Measurements from ENCODE around the gene ATOH8. TPM values are rescaled to one million over a fixed set of nuclear protein-coding genes. Genes with fewer than 3 reads are reported as not detected.

ATOH8 gene
- polyA plus RNA-seq, 1 donor (not counting 4 experiments of a cell fraction or from before 2014, with no cell fraction given) = not detected

- no peaks in the 10 kb centered on the region for H3K79me2 ChIP-seq (ENCODE audit: control insufficient read depth, insufficient read depth, low read length)
- DNase-seq (ENCODE audit: low read depth, low spot score) (no peak), FAIRE-seq (no peak)
- H3K9ac ChIP-seq (ENCODE audit: control insufficient read depth, extremely low read depth, insufficient read depth, low read length) = no peak overlapping the region
- no peaks in the 10 kb centered on the region for H3K9me3 ChIP-seq (ENCODE audit: control insufficient read depth, low read depth, low read length)
- no peaks in the 10 kb centered on the region for H3K36me3 ChIP-seq (ENCODE audit: control insufficient read depth in 2 of 2, extremely low read depth in 1 of 2, insufficient read depth in 2 of 2, low read length in 2 of 2)
- H3K27me3 ChIP-seq (ENCODE audit: control insufficient read depth, extremely low read depth, insufficient read depth, low read length) = peaks cover 9% of the 10 kb centered on the region
- no peak overlapping the region for H3K27ac ChIP-seq (ENCODE audit: control insufficient read depth, insufficient read depth, low read length)
- dilution Hi-C loops (cut with MboI; ENCODE audit: extremely low pct_ligation_motif_present, low sequenced_read_pairs) = loop anchor here (25.0 kb wide), 1 partner anchor 88 kb away; no protein-coding TSS in a partner anchor
- no peak overlapping the region for H3K4me3 ChIP-seq (ENCODE audit: control insufficient read depth in 2 of 3, extremely low read depth in 1 of 3, insufficient read depth in 2 of 3, low read depth in 1 of 3, low read length in 3 of 3)
- H3K4me1 ChIP-seq (ENCODE audit: control insufficient read depth, extremely low read depth, insufficient read depth, low read length) = peaks cover 6% of the 10 kb centered on the region
- TF ChIP-seq, protein P1, sequence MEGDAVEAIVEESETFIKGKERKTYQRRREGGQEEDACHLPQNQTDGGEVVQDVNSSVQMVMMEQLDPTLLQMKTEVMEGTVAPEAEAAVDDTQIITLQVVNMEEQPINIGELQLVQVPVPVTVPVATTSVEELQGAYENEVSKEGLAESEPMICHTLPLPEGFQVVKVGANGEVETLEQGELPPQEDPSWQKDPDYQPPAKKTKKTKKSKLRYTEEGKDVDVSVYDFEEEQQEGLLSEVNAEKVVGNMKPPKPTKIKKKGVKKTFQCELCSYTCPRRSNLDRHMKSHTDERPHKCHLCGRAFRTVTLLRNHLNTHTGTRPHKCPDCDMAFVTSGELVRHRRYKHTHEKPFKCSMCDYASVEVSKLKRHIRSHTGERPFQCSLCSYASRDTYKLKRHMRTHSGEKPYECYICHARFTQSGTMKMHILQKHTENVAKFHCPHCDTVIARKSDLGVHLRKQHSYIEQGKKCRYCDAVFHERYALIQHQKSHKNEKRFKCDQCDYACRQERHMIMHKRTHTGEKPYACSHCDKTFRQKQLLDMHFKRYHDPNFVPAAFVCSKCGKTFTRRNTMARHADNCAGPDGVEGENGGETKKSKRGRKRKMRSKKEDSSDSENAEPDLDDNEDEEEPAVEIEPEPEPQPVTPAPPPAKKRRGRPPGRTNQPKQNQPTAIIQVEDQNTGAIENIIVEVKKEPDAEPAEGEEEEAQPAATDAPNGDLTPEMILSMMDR (optimal IDR thresholded peaks at IDR 0.05 in 1 of 3, IDR thresholded peaks at IDR 0.05 in 1 of 3, conservative IDR thresholded peaks at IDR 0.05 in 1 of 3; ENCODE audit: extremely low read depth in 1 of 3, insufficient read depth in 2 of 3, low read length in 3 of 3) = no peak
- TF ChIP-seq EZH2 (IDR thresholded peaks at IDR 0.05; ENCODE audit: low read length) = no peak
- H3K9me1 ChIP-seq (ENCODE audit: control insufficient read depth, extremely low read depth, insufficient read depth, low read length) = no peaks in the 10 kb centered on the region
- no peaks in the 10 kb centered on the region for H4K20me1 ChIP-seq (ENCODE audit: control insufficient read depth, extremely low read depth, insufficient read depth, low read length)
- H2AFZ ChIP-seq (ENCODE audit: control insufficient read depth, low read length) = no peak overlapping the region
- no peak overlapping the region for H3K4me2 ChIP-seq (ENCODE audit: control insufficient read depth, extremely low read depth, insufficient read depth, low read depth, low read length)
Observed at GRCh38 chr2:85800586-85800985, 46.8 kb downstream of the ATOH8 start.

DNA sequence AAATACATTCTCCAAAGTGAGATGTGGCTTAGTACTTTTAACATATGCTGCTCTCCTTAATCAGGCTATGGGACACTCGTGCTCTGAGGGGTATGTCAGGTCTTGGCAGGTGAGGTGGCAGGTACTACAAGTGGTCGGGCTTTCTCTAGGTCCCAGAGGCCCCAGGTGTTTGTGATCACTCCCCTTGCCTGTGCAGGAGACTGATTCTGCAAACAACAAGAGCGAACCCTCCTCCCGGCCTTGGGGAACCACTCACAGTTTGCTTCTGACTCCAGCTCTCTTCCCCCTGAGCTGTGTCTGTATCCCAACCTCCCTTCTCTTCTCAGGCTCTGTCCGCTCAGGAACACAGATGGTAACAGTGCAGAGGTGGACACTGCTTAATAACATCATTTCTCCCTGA, 48.1 kb downstream of the ATOH8 start:
- Histone ChIP-seq H3K9me1 (ENCODE audit: control insufficient read depth, extremely low read depth, insufficient read depth, low read length) (no peaks in the 10 kb centered on the region), H3K9me3 (ENCODE audit: control insufficient read depth, low read depth, low read length) (no peaks in the 10 kb centered on the region), H3K27ac (ENCODE audit: control insufficient read depth, insufficient read depth, low read length) (no peak overlapping the region), H3K4me2 (ENCODE audit: control insufficient read depth, extremely low read depth, insufficient read depth, low read depth, low read length) (no peak overlapping the region), H3K4me1 (ENCODE audit: control insufficient read depth, extremely low read depth, insufficient read depth, low read length) (peaks cover 6% of the 10 kb centered on the region), H3K4me3 (ENCODE audit: control insufficient read depth in 2 of 3, extremely low read depth in 1 of 3, insufficient read depth in 2 of 3, low read depth in 1 of 3, low read length in 3 of 3) (no peak overlapping the region), H3K36me3 (ENCODE audit: control insufficient read depth in 2 of 2, extremely low read depth in 1 of 2, insufficient read depth in 2 of 2, low read length in 2 of 2) (no peaks in the 10 kb centered on the region), H4K20me1 (ENCODE audit: control insufficient read depth, extremely low read depth, insufficient read depth, low read length) (no peaks in the 10 kb centered on the region), H2AFZ (ENCODE audit: control insufficient read depth, low read length) (no peak overlapping the region), H3K9ac (ENCODE audit: control insufficient read depth, extremely low read depth, insufficient read depth, low read length) (no peak overlapping the region), H3K79me2 (ENCODE audit: control insufficient read depth, insufficient read depth, low read length) (no peaks in the 10 kb centered on the region), H3K27me3 (ENCODE audit: control insufficient read depth, extremely low read depth, insufficient read depth, low read length) (peaks cover 6% of the 10 kb centered on the region)
- DNase-seq (ENCODE audit: low read depth, low spot score) (no peak), FAIRE-seq (no peak)
- dilution Hi-C loops (cut with MboI; ENCODE audit: extremely low pct_ligation_motif_present, low sequenced_read_pairs) = loop anchor here (25.0 kb wide), 1 partner anchor 90 kb away; no protein-coding TSS in a partner anchor
- TF ChIP-seq, protein P1 (optimal IDR thresholded peaks at IDR 0.05 in 1 of 3, IDR thresholded peaks at IDR 0.05 in 1 of 3, conservative IDR thresholded peaks at IDR 0.05 in 1 of 3; ENCODE audit: extremely low read depth in 1 of 3, insufficient read depth in 2 of 3, low read length in 3 of 3) = no peak
- no peak for TF ChIP-seq EZH2 (IDR thresholded peaks at IDR 0.05; ENCODE audit: low read length)
